Activated naive CD4-positive, alpha-beta T cell treated with anti-CD3 and anti-CD28 coated beads for 36 hours (primary cell): ENCODE results near the gene FOXP1. TPM values are rescaled to one million over a fixed set of nuclear protein-coding genes. Genes with fewer than 3 reads are reported as not detected.

Source experiments
- CTCF ChIA-PET: fragments of 350-600 bp; sonication (Branson Sonifier 250); formaldehyde crosslinking; loops from one replicate; lab custom pipeline; 2021; ENCODE audit warnings: antibody characterized with exemption; lab: Charles Lee
- DNase-seq: peaks from one replicate; pipeline ENCODE4 v3.0.0-alpha.2; 2020
- H3K27ac Mint-ChIP-seq: one replicate; pipeline ENCODE4 v1.8.0; 2021; ENCODE audit warnings: mild to moderate bottlenecking, mixed read lengths
- H3K27me3 Mint-ChIP-seq: one replicate; pipeline ENCODE4 v1.8.0; 2021; ENCODE audit warnings: low read depth, mixed read lengths
- H3K36me3 Mint-ChIP-seq: one replicate; pipeline ENCODE4 v1.8.0; 2021; ENCODE audit warnings: low read depth, mixed read lengths
- H3K4me1 Mint-ChIP-seq: one replicate; pipeline ENCODE4 v1.8.0; 2021; ENCODE audit warnings: low read depth, mixed read lengths
- H3K4me3 Mint-ChIP-seq: one replicate; pipeline ENCODE4 v1.8.0; 2021; ENCODE audit warnings: mild to moderate bottlenecking, moderate library complexity, mixed read lengths
- H3K9me3 Mint-ChIP-seq: one replicate; pipeline ENCODE4 v1.8.0; 2021; ENCODE audit warnings: mixed read lengths
- intact Hi-C: fragments of 100-400 bp; cut with micrococcal nuclease; formaldehyde crosslinking; loops from one replicate; pipeline ENCODE4 v1.15.1; 2023
- microRNA-seq: library from miRNA; unstranded; fragments of <30 nt; microRNA quantifications from one replicate; pipeline ENCODE4 v1.2.0, GENCODE V29; 2022; ENCODE audit warnings: borderline microRNAs expressed, borderline replicate concordance
- total RNA-seq, 2 experiments: library from RNA; stranded (reverse); gene quantifications; one replicate each; pipeline ENCODE4 v1.2.3, GENCODE V29; 2021

Gene FOXP1
- total RNA-seq, 2 experiments from 2014 or later = 95.2 to 97.4 TPM

GRCh38 chr3:70926835-70927234 is 656.7 kb downstream of the FOXP1 start:
- no peak overlapping the region for H3K27ac Mint-ChIP-seq
- DNase-seq = no peak
- no peaks in the 10 kb centered on the region for H3K36me3 Mint-ChIP-seq
- CTCF ChIA-PET = no interaction called here
- no peak overlapping the region for H3K4me3 Mint-ChIP-seq
- no peaks in the 10 kb centered on the region for H3K4me1 Mint-ChIP-seq
- no peaks in the 10 kb centered on the region for H3K27me3 Mint-ChIP-seq
- intact Hi-C loops = no loop called here
- H3K9me3 Mint-ChIP-seq = peaks cover 7% of the 10 kb centered on the region

GRCh38 chr3:70919661-70920060 is 663.9 kb downstream of the FOXP1 start:
- no peak overlapping the region for H3K4me3 Mint-ChIP-seq
- no peak overlapping the region for H3K27ac Mint-ChIP-seq
- CTCF ChIA-PET = no interaction called here
- H3K9me3 Mint-ChIP-seq = peaks cover 7% of the 10 kb centered on the region
- no peaks in the 10 kb centered on the region for H3K36me3 Mint-ChIP-seq
- no peaks in the 10 kb centered on the region for H3K4me1 Mint-ChIP-seq
- intact Hi-C loops = no loop called here
- peaks cover 3% of the 10 kb centered on the region for H3K27me3 Mint-ChIP-seq
- no peak for DNase-seq

GRCh38 chr3:70919091-70919490 is 664.4 kb downstream of the FOXP1 start:
- Mint-ChIP-seq H3K4me3 (no peak overlapping the region), H3K4me1 (no peaks in the 10 kb centered on the region), H3K27me3 (peaks cover 3% of the 10 kb centered on the region), H3K27ac (no peak overlapping the region), H3K36me3 (no peaks in the 10 kb centered on the region), H3K9me3 (peaks cover 7% of the 10 kb centered on the region)
- intact Hi-C loops = no loop called here
- CTCF ChIA-PET = interaction anchor here (0.9 kb wide), 1 partner anchor 11 kb away, joined by 4 read pairs; no protein-coding TSS in a partner anchor
- no peak for DNase-seq

GRCh38 chr3:70916375-70917055 is 667.0 kb downstream of the FOXP1 start:
- Mint-ChIP-seq H3K36me3 (no peaks in the 10 kb centered on the region), H3K27ac (no peak overlapping the region), H3K9me3 (no peaks in the 10 kb centered on the region), H3K4me1 (no peaks in the 10 kb centered on the region), H3K4me3 (no peak overlapping the region), H3K27me3 (peaks cover 3% of the 10 kb centered on the region)
- CTCF ChIA-PET = no interaction called here
- intact Hi-C loops = no loop called here
- no peak for DNase-seq

GRCh38 chr3:70914862-70915261 is 668.7 kb downstream of the FOXP1 start:
- intact Hi-C loops = no loop called here
- H3K4me1 Mint-ChIP-seq = no peaks in the 10 kb centered on the region
- H3K9me3 Mint-ChIP-seq = no peaks in the 10 kb centered on the region
- no peak overlapping the region for H3K4me3 Mint-ChIP-seq
- peaks cover 3% of the 10 kb centered on the region for H3K27me3 Mint-ChIP-seq
- CTCF ChIA-PET = no interaction called here
- no peak for DNase-seq
- H3K27ac Mint-ChIP-seq = no peak overlapping the region
- H3K36me3 Mint-ChIP-seq = no peaks in the 10 kb centered on the region

- no peak overlapping the region for H3K4me3 Mint-ChIP-seq
- CTCF ChIA-PET = no interaction called here
- no peak overlapping the region for H3K27ac Mint-ChIP-seq
- intact Hi-C loops = no loop called here
- no peaks in the 10 kb centered on the region for H3K27me3 Mint-ChIP-seq
- DNase-seq = no peak
- no peaks in the 10 kb centered on the region for H3K4me1 Mint-ChIP-seq
- no peaks in the 10 kb centered on the region for H3K36me3 Mint-ChIP-seq
- H3K9me3 Mint-ChIP-seq = no peaks in the 10 kb centered on the region
Observed at GRCh38 chr3:70911719-70912118, 671.8 kb downstream of the FOXP1 start.

- Mint-ChIP-seq H3K27ac (no peak overlapping the region), H3K27me3 (peaks cover 1% of the 10 kb centered on the region), H3K4me3 (no peak overlapping the region), H3K36me3 (no peaks in the 10 kb centered on the region), H3K9me3 (no peaks in the 10 kb centered on the region), H3K4me1 (no peaks in the 10 kb centered on the region)
- intact Hi-C loops = no loop called here
- CTCF ChIA-PET = interaction anchor here (0.6 to 0.7 kb wide), 2 partner anchors 69 to 130 kb away, joined by 3 to 4 read pairs; no protein-coding TSS in a partner anchor
- no peak for DNase-seq
Observed at GRCh38 chr3:70905491-70905890, 678.0 kb downstream of the FOXP1 start.

Small RNAs within 50 kb of the gene (microRNA-seq; reads per million reads assigned to microRNA genes)
- gene MIR1284 = 3.8 reads per million

Other genes with a start within 250 kb of the FOXP1 start
- 10 to 100 TPM; 25.2 to 26.2 TPM for gene EIF4E3, start 141.7 kb upstream of the FOXP1 start, total RNA-seq
- gene GPR27, start 170.1 kb upstream of the FOXP1 start, total RNA-seq = under 1 TPM; 0.74 to 0.93 TPM
- gene PROK2, start 201.4 kb upstream of the FOXP1 start, total RNA-seq = under 1 TPM in 1 of 2 experiments, not detected in 1; 0.15 TPM